HCT116 (cell line): ENCODE results near the gene C16orf78. TPM values are rescaled to one million over a fixed set of nuclear protein-coding genes. Genes with fewer than 3 reads are reported as not detected.

Source experiments
- ATAC-seq: fragments of 200-7000 bp; cut with Tn5 transposase; 2 replicates; pipeline ENCODE4 v1.9.1; 2020; ENCODE audit warnings: mild to moderate bottlenecking, moderate library complexity
- BruUV-seq: library from RNA; stranded (reverse); fragments of 400-500 nt; replicated peaks from 2 replicates; lab custom pipeline; 2021; lab: Mats Ljungman, UMichigan
- CTCF ChIA-PET: fragments of 300-600 bp; sonication (Branson Sonifier 250); formaldehyde crosslinking; loops from one replicate; lab custom pipeline; 2021; ENCODE audit warnings: antibody characterized with exemption; lab: Charles Lee
- POLR2A ChIA-PET: fragments of 300-600, 350-600 bp; sonication (Branson Sonifier 250); formaldehyde crosslinking; loops from one replicate; lab custom pipeline; 2021; ENCODE audit warnings: antibody characterized with exemption; lab: Charles Lee
- RAD21 ChIA-PET, 2 experiments: fragments of 300-600 bp; sonication (Branson Sonifier 250); formaldehyde crosslinking; loops; one replicate each; lab custom pipeline; 2023; ENCODE audit warnings: low total read pairs in 2 of 2; ENCODE audit not compliant: uncharacterized antibody in 2 of 2, unreplicated experiment in 2 of 2, low non-redundant PET in 1 of 2; lab: Charles Lee
- DNase-seq: peaks from one replicate; pipeline ENCODE4 v3.0.0-alpha.2; 2010; ENCODE audit warnings: low read depth, low spot score
- H2AFZ ChIP-seq: fragments of 200-600 bp; shearing (Covaris generic), sonication (generic); 2 replicates; pipeline ENCODE4 v1.6.1; 2017; ENCODE audit warnings: low read depth, mixed run types, mixed read lengths, antibody characterized with exemption, low read length; ENCODE audit not compliant: poor library complexity, severe bottlenecking
- H3K27ac ChIP-seq: 2 replicates; pipeline ENCODE4 v1.5.1; 2012; ENCODE audit warnings: low read depth, low read length
- H3K27me3 ChIP-seq: fragments of 200-600 bp; sonication (generic); 2 replicates; pipeline ENCODE4 v1.6.1; 2016; ENCODE audit warnings: mixed run types, low read length, mixed read lengths; ENCODE audit not compliant: insufficient read depth
- H3K36me3 ChIP-seq, 2 experiments: fragments of 200-500 bp in 1 of 2; fragments of 200-600 bp in 1 of 2; sonication (Bioruptor generic) in 1 of 2; sonication (generic) in 1 of 2; 2 replicates each; pipeline versions ENCODE4 v1.5.1 to v1.6.1; 2014 to 2016; ENCODE audit warnings: low read length in 2 of 2, inconsistent platforms in 1 of 2, mixed read lengths in 1 of 2, mixed run types in 1 of 2; ENCODE audit not compliant: insufficient read depth in 2 of 2, control insufficient read depth in 1 of 2
- H3K4me1 ChIP-seq, 2 experiments: fragments of 200-600 bp in 1 of 2; sonication (generic) in 1 of 2; 2 replicates each; pipeline versions ENCODE4 v1.5.1 to v1.6.1; 2012 to 2017; ENCODE audit warnings: low read length in 2 of 2, inconsistent platforms in 1 of 2, mild to moderate bottlenecking in 1 of 2, mixed read lengths in 1 of 2, mixed run types in 1 of 2, moderate library complexity in 1 of 2; ENCODE audit not compliant: insufficient read depth in 2 of 2, control insufficient read depth in 1 of 2
- H3K4me2 ChIP-seq: fragments of 200-600 bp; sonication (generic); 2 replicates; pipeline ENCODE4 v1.6.1; 2017; ENCODE audit warnings: mixed run types, low read length, mixed read lengths
- H3K4me3 ChIP-seq, 2 experiments: fragments of 200-600 bp in 1 of 2; sonication (generic) in 1 of 2; replicated peaks in 1 of 2; 2 replicates each; pipeline ENCODE4 v1.5.1; 2011 to 2016; ENCODE audit warnings: low read length in 2 of 2, control low read depth in 1 of 2, low read depth in 1 of 2, mild to moderate bottlenecking in 1 of 2, mixed read lengths in 1 of 2, mixed run types in 1 of 2
- H3K79me2 ChIP-seq: fragments of 200-600 bp; sonication (generic); 2 replicates; pipeline ENCODE4 v1.6.1; 2017; ENCODE audit warnings: mild to moderate bottlenecking, mixed run types, low read length, moderate library complexity, mixed read lengths; ENCODE audit not compliant: insufficient read depth
- H3K9ac ChIP-seq: fragments of 200-600 bp; sonication (generic); 2 replicates; pipeline ENCODE4 v1.6.1; 2016; ENCODE audit warnings: low read length, mixed read lengths
- H3K9me2 ChIP-seq: fragments of 200-600 bp; sonication (generic), shearing (Covaris generic); 2 replicates; pipeline ENCODE4 v1.6.1; 2017; ENCODE audit warnings: mixed run types, mild to moderate bottlenecking, moderate library complexity; ENCODE audit not compliant: insufficient read depth
- H3K9me3 ChIP-seq, 2 experiments: fragments of 200-500 bp in 1 of 2; fragments of 200-600 bp in 1 of 2; sonication (Bioruptor generic) in 1 of 2; sonication (generic) in 1 of 2; 2 replicates each; pipeline ENCODE4 v1.6.1; 2014 to 2017; ENCODE audit warnings: low read length in 2 of 2, mixed read lengths in 2 of 2, inconsistent platforms in 1 of 2, low read depth in 1 of 2, mild to moderate bottlenecking in 1 of 2, mixed run types in 1 of 2, moderate library complexity in 1 of 2; ENCODE audit not compliant: control insufficient read depth in 1 of 2, insufficient read depth in 1 of 2
- H4K20me1 ChIP-seq: fragments of 200-600 bp; sonication (generic), shearing (Covaris generic); 2 replicates; pipeline ENCODE4 v1.6.1; 2017; ENCODE audit warnings: mixed run types, mild to moderate bottlenecking, moderate library complexity; ENCODE audit not compliant: insufficient read depth
- ATF3 ChIP-seq: IDR thresholded peaks from 2 replicates; pipeline ENCODE4 v1.6.1; 2012
- CEBPB ChIP-seq: IDR thresholded peaks from 2 replicates; pipeline ENCODE4 v1.6.1; 2012; ENCODE audit warnings: low read depth
- CTCF ChIP-seq, 3 experiments: fragments of 200-600 bp in 1 of 3; sonication (generic) in 1 of 3; IDR thresholded peaks in 2 of 3; conservative IDR thresholded peaks in 1 of 3; 2 replicates each; pipeline ENCODE4 v1.5.1; 2012 to 2017; ENCODE audit warnings: low read depth in 2 of 3, low read length in 2 of 3, antibody characterized with exemption in 1 of 3, borderline replicate concordance in 1 of 3, control low read depth in 1 of 3, mild to moderate bottlenecking in 1 of 3, mixed read lengths in 1 of 3, mixed run types in 1 of 3, moderate library complexity in 1 of 3; ENCODE audit not compliant: insufficient read depth in 1 of 3
- EGR1 ChIP-seq: IDR thresholded peaks from 2 replicates; pipeline ENCODE4 v1.6.1; 2012; ENCODE audit warnings: low read depth
- EZH2 ChIP-seq: fragments of 200-600 bp; sonication (generic); IDR thresholded peaks from 2 replicates; pipeline ENCODE4 v1.6.1; 2017; ENCODE audit warnings: antibody characterized with exemption, mixed run types
- EZH2phosphoT487 ChIP-seq: fragments of 200-600 bp; IDR thresholded peaks from 2 replicates; pipeline ENCODE4 v1.6.1; 2018; ENCODE audit warnings: antibody characterized with exemption, borderline replicate concordance
- FOSL1 ChIP-seq: IDR thresholded peaks from 2 replicates; pipeline ENCODE4 v1.6.1; 2012; ENCODE audit warnings: low read depth
- JUND ChIP-seq: IDR thresholded peaks from 2 replicates; pipeline ENCODE4 v1.6.1; 2012
- MAX ChIP-seq: IDR thresholded peaks from 2 replicates; pipeline ENCODE4 v1.6.1; 2012
- POLR2A ChIP-seq: IDR thresholded peaks from 2 replicates; pipeline ENCODE4 v1.7.0; 2011; ENCODE audit warnings: borderline replicate concordance; ENCODE audit not compliant: insufficient read depth, insufficient read length; ENCODE audit errors: extremely low read depth
- POLR2AphosphoS5 ChIP-seq: IDR thresholded peaks from 2 replicates; pipeline ENCODE4 v1.6.1; 2011; ENCODE audit warnings: mild to moderate bottlenecking, low read depth, low read length, moderate library complexity
- RAD21 ChIP-seq: IDR thresholded peaks from 2 replicates; pipeline ENCODE4 v1.6.1; 2012; ENCODE audit warnings: low read depth, mild to moderate bottlenecking
- SP1 ChIP-seq: IDR thresholded peaks from 2 replicates; pipeline ENCODE4 v1.6.1; 2012; ENCODE audit warnings: low read depth
- SRF ChIP-seq: IDR thresholded peaks from 2 replicates; pipeline ENCODE4 v1.6.1; 2012; ENCODE audit warnings: low read depth
- TCF7L2 ChIP-seq: IDR thresholded peaks from 2 replicates; pipeline ENCODE4 v1.7.0; 2011; ENCODE audit warnings: borderline replicate concordance, inconsistent platforms; ENCODE audit not compliant: insufficient read depth, insufficient read length; ENCODE audit errors: extremely low read depth
- YY1 ChIP-seq: IDR thresholded peaks from 2 replicates; pipeline ENCODE4 v1.6.1; 2011; ENCODE audit warnings: low read length, low read depth, moderate library complexity, mild to moderate bottlenecking; ENCODE audit not compliant: insufficient replicate concordance; ENCODE audit errors: extremely low read depth
- ZBTB33 ChIP-seq: IDR thresholded peaks from 2 replicates; pipeline ENCODE4 v1.6.1; 2011; ENCODE audit warnings: mild to moderate bottlenecking, low read length, moderate library complexity; ENCODE audit not compliant: insufficient replicate concordance; ENCODE audit errors: extremely low read depth
- ZNF274 ChIP-seq: fragments of 200-500 bp; sonication (Bioruptor generic); IDR thresholded peaks from 2 replicates; pipeline ENCODE4 v1.6.1; 2014; ENCODE audit warnings: mild to moderate bottlenecking, low read depth, low read length, inconsistent platforms
- intact Hi-C: fragments of 100-400 bp; cut with micrococcal nuclease; formaldehyde crosslinking; loops from 2 replicates; pipeline ENCODE4 v1.10.0; 2022
- total RNA-seq: library from RNA; stranded (reverse); gene quantifications from one replicate; pipeline ENCODE4 v1.2.1, GENCODE V29; 2021; ENCODE audit not compliant: unreplicated experiment

C16orf78 gene
- total RNA-seq, 1 experiment from 2014 or later = not detected

GRCh38 chr16:49428808-49429207, 55.2 kb downstream of the C16orf78 start (continued):
- TF ChIP-seq CTCF (IDR thresholded peaks at IDR 0.05 in 2 of 3, conservative IDR thresholded peaks at IDR 0.05 in 1 of 3; ENCODE audit: borderline replicate concordance in 1 of 3, insufficient read depth in 1 of 3, low read depth in 2 of 3, low read length in 2 of 3) (no peak), CEBPB (no peak), TCF7L2 (no peak), SRF (no peak), MAX (no peak), POLR2AphosphoS5 (no peak), ZBTB33 (no peak), YY1 (no peak), SP1 (no peak), POLR2A (no peak)

GRCh38 chr16:49431040-49431439, 57.4 kb downstream of the C16orf78 start:
- POLR2A ChIA-PET = no interaction called here
- Histone ChIP-seq H3K9me3 (no peaks in the 10 kb centered on the region), H3K4me3 (no peak overlapping the region), H2AFZ (no peak overlapping the region), H3K4me2 (no peak overlapping the region), H4K20me1 (no peaks in the 10 kb centered on the region), H3K27me3 (peaks cover 19% of the 10 kb centered on the region), H3K9ac (no peak overlapping the region), H3K36me3 (no peaks in the 10 kb centered on the region), H3K79me2 (no peaks in the 10 kb centered on the region), H3K27ac (no peak overlapping the region), H3K9me2 (no peaks in the 10 kb centered on the region), H3K4me1 (no peaks in the 10 kb centered on the region)
- CTCF ChIA-PET = no interaction called here
- ATAC-seq = no peak
- RAD21 ChIA-PET = no interaction called here
- no peak for DNase-seq
- no TSS peak for BruUV-seq
- intact Hi-C loops = no loop called here
- TF ChIP-seq ATF3 (no peak), TCF7L2 (no peak), EGR1 (no peak), POLR2A (no peak), SP1 (no peak), EZH2phosphoT487 (no peak), ZNF274 (no peak), JUND (no peak), EZH2 (no peak), ZBTB33 (no peak), FOSL1 (no peak), SRF (no peak), RAD21 (no peak)
